GM19463 (cell line): Measurements from ENCODE around the gene MAPT.

Experiments used
- ATAC-seq: cut with Tn5 transposase; IDR thresholded peaks from one replicate; pipeline ENCODE4 v1.9.1; 2021; ENCODE audit warnings: mild to moderate bottlenecking, moderate library complexity; ENCODE audit not compliant: unreplicated experiment

The MAPT gene

DNA sequence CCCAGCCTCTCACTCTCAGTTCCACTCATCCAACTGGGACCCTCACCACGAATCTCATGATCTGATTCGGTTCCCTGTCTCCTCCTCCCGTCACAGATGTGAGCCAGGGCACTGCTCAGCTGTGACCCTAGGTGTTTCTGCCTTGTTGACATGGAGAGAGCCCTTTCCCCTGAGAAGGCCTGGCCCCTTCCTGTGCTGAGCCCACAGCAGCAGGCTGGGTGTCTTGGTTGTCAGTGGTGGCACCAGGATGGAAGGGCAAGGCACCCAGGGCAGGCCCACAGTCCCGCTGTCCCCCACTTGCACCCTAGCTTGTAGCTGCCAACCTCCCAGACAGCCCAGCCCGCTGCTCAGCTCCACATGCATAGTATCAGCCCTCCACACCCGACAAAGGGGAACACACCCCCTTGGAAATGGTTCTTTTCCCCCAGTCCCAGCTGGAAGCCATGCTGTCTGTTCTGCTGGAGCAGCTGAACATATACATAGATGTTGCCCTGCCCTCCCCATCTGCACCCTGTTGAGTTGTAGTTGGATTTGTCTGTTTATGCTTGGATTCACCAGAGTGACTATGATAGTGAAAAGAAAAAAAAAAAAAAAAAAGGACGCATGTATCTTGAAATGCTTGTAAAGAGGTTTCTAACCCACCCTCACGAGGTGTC is 131.3 kb downstream of the MAPT start:
- no peak for ATAC-seq

DNA sequence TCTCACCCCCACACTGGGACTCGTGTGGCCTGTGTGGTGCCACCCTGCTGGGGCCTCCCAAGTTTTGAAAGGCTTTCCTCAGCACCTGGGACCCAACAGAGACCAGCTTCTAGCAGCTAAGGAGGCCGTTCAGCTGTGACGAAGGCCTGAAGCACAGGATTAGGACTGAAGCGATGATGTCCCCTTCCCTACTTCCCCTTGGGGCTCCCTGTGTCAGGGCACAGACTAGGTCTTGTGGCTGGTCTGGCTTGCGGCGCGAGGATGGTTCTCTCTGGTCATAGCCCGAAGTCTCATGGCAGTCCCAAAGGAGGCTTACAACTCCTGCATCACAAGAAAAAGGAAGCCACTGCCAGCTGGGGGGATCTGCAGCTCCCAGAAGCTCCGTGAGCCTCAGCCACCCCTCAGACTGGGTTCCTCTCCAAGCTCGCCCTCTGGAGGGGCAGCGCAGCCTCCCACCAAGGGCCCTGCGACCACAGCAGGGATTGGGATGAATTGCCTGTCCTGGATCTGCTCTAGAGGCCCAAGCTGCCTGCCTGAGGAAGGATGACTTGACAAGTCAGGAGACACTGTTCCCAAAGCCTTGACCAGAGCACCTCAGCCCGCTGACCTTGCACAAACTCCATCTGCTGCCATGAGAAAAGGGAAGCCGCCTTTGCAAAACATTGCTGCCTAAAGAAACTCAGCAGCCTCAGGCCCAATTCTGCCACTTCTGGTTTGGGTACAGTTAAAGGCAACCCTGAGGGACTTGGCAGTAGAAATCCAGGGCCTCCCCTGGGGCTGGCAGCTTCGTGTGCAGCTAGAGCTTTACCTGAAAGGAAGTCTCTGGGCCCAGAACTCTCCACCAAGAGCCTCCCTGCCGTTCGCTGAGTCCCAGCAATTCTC is 132.1 kb downstream of the MAPT start:
- ATAC-seq: no peak

DNA sequence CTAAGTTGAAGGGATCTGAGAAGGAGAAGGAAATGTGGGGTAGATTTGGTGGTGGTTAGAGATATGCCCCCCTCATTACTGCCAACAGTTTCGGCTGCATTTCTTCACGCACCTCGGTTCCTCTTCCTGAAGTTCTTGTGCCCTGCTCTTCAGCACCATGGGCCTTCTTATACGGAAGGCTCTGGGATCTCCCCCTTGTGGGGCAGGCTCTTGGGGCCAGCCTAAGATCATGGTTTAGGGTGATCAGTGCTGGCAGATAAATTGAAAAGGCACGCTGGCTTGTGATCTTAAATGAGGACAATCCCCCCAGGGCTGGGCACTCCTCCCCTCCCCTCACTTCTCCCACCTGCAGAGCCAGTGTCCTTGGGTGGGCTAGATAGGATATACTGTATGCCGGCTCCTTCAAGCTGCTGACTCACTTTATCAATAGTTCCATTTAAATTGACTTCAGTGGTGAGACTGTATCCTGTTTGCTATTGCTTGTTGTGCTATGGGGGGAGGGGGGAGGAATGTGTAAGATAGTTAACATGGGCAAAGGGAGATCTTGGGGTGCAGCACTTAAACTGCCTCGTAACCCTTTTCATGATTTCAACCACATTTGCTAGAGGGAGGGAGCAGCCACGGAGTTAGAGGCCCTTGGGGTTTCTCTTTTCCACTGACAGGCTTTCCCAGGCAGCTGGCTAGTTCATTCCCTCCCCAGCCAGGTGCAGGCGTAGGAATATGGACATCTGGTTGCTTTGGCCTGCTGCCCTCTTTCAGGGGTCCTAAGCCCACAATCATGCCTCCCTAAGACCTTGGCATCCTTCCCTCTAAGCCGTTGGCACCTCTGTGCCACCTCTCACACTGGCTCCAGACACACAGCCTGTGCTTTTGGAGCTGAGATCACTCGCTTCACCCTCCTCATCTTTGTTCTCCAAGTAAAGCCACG is 133.0 kb downstream of the MAPT start:
- no peak for ATAC-seq

DNA sequence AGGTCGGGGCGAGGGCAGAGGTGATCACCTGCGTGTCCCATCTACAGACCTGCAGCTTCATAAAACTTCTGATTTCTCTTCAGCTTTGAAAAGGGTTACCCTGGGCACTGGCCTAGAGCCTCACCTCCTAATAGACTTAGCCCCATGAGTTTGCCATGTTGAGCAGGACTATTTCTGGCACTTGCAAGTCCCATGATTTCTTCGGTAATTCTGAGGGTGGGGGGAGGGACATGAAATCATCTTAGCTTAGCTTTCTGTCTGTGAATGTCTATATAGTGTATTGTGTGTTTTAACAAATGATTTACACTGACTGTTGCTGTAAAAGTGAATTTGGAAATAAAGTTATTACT is 133.6 kb downstream of the MAPT start:
- no peak for ATAC-seq

DNA sequence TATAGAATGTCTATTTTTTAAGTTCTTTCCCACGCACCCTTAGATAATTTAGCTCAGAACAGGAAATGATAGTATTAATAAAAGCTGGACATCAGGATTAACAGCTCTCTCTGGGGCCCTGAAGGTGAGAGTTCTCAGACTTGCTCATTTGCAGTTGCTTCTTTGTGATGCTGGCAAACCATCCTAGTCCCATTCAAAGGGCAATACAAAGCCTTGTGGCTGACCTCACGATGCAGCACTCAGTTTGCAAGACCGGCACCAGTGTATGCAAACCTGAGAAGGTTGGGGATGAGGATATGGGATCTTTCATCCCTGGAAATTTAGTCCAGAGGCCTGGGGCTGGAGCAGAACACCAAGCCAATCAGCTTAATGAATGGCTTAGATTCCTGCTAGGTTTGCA is 134.0 kb downstream of the MAPT start:
- ATAC-seq: no peak

DNA sequence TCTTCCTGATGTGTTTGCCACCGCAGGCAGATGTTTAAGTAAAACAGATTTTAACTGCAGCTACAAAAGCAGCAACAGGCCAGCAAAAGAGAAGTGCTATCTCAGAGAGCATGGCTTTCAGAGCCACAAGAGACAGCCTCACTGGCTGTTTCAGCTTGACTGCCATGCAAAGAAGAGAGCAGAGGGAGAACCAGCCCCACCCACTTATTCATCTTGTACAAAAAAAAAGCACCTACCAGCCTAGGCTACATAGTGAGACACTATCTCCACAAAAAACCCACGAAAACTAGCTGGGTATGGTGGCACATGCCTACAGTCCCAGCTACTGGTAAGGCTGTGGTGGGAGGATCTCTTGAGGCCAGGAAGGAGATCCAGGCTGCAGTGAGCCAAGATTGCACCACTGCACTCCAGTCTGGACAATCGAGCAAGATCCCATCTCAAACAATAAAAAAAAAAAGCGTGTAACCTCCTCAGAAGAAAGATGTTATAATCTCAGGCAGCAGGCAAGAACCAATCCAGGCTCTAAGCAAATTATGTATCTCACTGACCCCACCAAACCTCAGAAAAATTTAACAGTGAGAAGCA is 134.7 kb downstream of the MAPT start:
- ATAC-seq: no peak

DNA sequence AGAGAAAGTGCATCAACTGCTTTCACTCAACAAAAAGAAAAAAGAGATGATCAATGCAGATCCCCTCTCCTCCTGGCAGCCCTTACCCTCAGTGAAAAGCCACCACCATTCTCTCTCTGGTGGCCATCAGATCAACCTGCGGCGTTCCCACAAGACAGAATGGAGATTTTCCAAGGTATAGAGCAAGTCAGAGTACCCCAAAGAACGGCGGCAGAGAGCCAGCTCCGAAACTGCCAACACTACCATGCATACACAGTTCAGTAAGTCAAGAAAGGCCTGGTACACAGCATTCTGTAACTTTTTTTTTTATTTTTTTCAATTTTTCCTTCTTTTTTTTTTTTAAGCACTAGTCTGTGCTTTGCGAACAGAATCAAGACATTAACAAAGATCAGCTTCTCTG is 135.3 kb downstream of the MAPT start:
- ATAC-seq: no peak

DNA sequence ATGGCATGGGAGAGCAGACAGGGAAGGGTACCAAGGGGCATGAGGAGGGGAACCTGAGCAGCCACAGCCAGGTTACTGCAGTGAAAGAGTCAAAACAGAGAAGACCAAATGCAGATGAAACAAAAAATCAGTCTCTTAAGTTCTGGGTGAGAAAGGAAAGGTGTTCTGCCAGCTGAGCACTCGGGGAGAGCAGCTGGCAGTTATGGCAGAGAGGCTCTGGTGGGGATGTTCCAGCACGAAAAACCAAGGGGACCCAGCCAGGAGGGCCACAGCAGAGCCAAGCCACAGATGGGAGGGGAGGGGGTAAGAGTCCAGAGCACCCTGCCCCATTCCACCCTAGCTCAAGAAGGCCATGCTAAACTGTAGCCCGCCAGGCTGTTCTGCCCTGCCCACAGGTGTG is 136.4 kb downstream of the MAPT start:
- no peak for ATAC-seq

DNA sequence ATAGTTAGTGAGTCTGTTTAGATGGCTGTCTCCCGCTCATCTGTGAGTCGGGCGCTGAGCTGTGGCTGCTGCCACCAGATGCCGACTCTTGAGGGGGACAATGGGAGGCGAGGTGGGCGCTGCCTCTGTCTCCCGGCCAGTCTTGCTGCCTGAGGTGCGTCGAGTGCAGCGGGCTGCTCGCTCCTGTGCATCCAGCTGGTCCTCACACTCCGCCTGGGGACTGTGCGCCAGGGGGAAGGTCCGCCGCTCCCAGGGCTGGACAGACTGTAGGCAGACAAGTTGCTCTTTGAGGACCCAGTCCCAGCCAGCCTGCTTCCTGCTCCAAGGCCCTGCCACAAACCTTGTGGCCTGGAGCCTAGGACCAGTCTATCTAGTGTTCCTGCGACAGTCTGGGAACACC is 137.1 kb downstream of the MAPT start:
- no peak for ATAC-seq

DNA sequence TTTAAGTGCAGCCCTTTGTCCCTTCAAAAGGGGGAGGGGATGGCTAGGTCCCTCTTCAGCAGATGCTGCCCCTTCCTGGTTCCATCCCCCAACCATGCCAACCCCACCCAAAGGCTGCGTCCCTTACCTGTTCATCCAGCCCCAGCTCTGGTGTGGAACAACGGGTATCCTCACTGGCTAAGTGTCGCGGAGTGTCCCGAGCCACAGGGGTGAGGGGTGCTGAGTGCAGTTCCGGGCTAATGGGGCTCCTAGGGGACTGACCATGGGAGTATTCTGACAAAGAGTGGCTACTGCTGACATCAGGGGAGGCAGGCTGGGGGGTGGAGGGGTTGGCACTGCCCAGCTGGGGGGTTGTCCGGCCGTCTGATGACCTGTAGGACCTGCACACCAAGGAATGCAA is 137.6 kb downstream of the MAPT start:
- no peak for ATAC-seq

DNA sequence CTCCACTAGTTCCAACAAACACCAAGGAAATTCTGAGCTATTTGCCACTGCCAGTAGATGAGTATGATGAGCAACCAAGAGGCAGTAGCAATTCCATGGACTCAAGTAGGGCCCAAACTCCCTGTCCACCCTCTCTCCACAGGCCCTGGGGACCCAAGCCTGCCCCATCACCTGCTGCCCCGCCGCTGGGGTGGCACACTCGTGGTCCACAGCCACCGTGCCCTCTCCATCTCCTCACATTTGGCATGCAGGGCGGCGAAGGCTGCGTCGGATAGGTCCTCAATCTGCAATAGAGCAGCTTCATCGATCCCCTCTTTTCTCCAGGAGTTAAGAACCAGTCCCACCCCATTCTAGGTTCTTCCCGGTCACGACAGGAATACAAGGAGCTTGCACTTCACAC is 138.6 kb downstream of the MAPT start:
- no peak for ATAC-seq

DNA sequence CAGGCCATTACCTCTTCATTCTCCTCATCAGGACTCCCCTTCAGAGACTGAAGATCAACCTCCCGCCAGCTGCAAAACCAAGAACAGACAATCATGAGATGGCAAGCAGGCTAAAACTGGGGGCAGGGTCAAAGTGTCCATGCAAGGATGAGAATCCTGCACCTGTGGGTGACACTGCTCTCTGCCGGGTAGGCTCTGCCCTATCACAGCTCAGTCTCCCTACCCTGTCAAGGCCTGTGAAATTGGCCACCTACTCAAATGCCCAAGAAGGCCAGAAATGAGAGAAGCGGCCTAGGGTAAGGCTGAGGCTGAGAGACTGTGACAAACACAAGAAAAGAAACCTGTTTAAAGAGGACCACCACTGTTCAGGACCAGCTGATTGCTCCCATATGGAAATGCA is 139.0 kb downstream of the MAPT start:
- ATAC-seq: no peak

DNA sequence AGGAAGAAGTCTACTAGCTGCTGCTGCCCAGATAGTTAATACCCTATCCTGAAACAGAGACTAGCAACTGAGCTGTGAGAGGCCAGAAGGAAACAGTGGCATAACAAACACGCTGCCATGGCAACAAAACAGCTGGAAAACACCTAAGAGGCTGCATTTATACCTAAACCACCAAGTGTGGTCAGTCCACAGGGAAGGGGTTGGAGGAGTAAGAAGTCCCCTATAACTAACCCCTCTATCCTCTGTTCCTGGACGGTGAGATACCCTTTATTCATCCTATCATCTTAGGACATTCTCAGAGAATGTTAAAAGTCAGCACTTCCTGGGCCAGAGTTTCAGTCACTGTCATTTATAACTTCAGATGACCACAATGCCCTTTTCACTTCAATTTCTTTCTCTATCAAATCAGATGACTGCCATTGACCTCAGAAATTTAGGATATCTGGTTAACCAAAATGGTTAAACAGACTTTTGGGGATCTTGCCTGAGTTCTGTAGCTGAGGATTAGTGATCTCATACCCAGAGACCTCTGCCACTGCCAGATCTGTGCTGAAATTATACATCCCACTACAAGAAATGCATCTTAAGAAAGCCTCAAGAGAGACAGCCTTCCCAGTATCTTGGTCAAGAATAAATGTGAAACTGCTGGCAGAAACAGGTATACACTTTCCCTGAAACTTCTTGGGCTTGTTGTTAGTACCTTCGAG is 140.9 kb downstream of the MAPT start:
- no peak for ATAC-seq

DNA sequence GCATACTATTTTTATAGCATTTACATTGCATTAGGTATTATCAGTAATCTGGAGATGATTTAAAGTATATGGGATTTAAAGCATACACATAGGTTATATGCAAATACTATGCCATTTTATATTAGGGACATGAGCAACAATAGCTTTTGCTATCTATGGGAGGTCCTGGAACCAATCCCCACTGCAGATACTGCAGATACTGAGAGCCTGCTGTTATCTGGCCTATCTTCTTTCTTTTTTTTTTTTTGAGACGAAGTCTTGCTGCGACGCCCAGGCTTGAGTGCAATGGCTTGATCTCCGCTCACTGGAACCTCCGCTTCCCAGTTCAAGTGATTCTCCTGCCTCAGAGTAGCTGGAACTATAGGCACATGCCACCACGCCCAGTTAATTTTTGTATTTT is 142.1 kb downstream of the MAPT start:
- no peak for ATAC-seq

DNA sequence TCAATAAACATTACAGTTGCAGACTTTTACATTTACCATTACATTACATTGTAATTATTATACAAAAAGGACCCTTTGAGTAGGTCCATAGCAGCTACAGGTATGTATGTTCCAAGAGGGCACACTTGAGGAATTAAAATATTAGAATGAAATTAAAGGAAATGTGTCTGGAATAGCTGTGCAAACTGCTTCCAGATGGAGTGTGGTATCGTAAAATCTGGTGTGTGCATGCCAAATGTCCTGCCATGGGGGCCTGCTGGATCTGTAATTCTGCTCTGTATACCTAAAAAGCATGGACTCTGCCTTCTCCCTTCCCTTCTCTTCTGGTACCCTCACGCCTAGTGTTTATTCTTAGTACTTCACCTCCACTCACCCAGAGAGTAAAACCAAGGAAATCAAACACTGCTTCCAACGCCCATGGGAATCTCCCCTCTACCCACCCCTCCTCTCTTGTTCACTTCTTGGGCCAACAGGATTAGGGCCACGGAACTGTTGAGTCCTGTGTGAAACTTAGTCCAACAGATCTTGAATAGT is 143.4 kb downstream of the MAPT start:
- no peak for ATAC-seq

DNA sequence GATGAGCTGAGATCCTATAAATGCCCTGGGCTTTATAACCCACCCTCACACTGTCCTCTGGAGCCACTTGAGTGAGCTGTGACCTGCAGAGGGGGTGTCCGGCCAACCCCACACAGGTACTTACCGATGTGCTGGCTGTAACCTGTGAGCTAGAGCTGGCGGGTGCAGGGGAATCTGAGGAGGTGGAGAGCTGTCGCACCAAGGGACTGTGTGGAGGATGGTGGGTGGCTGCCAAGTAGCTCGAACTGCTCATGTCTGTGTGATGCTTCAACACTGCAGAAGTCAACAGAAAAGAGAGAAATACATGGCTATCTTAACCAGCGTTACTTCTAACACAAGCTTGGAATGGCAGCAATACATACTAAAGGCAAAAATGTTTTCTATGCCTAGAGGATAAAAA is 144.1 kb downstream of the MAPT start:
- no peak for ATAC-seq

DNA sequence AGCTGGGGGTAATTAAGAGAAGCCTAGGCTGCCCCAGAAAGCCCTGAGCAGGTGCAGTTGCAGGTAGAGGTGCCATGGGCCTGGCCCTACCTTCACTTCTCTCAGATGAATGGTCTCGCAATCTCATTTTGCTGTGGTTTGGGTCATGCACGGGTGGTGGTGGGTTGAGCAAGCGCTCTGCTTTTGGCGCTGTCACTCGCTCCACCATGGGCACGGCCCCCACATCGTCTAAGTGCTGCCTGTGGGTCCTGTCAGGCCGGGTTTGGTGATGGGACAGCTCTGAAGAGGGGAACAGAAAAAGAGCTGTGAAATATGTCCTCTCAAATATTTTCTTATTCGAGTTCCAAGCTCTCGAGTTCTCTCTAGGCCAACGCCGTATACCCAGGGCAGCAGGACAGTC is 144.6 kb downstream of the MAPT start:
- no peak for ATAC-seq

DNA sequence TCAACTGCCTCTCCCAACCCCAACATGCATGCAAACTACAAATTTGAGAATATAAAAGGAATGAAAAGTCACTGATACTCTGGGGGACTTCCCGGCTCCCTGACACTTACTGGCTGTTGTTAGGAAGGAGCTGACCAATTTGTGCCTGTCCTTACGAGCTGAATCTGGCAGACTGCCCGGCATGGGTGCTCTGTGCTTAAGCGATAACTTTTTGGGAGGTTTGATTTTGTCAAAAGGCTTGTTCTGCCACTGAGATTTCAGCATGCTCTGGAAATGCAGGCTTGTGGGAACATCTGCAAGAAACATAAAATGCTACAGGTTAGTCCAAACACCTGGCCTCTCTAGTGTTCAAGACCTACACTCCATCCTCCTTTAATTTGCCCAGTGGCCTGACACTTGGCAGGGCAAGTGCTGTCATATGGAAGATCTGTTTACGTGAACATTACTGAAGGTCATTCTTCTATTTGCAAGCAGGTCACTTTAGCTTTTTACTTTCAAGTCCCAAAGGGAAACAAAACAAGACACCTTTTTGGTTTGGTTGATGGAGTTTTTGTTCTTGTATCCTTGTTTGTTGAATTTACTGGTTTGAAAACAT is 145.3 kb downstream of the MAPT start:
- ATAC-seq: no peak

DNA sequence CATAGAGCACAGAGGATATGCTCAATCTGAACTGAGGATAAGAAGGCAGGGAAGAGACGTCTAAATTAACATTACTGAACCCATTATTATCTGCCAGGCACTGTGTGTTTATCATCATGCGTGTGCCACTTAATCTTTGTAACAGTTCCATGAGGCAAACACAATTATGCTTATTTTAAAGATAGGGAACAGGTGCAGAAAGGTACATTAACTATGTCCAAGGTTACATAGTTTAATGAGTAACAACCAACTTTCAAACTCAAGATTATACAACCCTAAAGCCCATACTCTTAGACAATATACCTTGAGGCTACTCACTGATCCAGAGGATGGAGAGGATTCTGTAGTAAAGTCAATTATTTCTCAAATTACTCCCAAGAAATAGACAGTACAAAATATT is 147.9 kb downstream of the MAPT start:
- ATAC-seq: no peak

DNA sequence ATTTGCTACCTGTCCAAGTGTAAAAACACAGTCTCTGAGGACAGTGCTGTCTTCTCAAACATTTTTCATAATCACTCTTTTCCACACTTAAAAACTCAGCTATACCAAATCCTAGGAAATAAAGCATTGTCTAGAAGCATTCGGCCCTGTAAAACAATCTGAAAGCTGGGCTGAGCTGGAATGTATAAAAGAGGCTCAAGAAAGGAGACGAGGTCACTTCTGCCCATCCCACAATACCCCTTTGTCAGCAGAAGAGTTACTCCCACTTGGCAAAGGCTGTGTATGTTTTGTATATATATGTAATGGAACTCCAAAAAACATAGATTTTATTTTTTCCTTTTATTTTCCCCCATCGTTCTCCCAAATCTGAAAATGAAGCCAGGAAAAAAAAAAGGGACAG is 148.6 kb downstream of the MAPT start:
- ATAC-seq: no peak
